Measurements from ENCODE around the gene RFT1. TPM values are rescaled to one million over a fixed set of nuclear protein-coding genes. Genes with fewer than 3 reads are reported as not detected.
"Not testable (repeated sequence)": the region's sequence is repeated elsewhere in the genome, so short reads cannot be mapped to it uniquely, and the experiment has no call there.

The RFT1 gene
- total RNA-seq, 1 donor from 2014 or later, result 9.8 TPM

GRCh38 chr3:53151870-53152660 lies 21.8 kb upstream of the RFT1 start:
- DNase-seq (no peak), ATAC-seq (ENCODE audit: poor library complexity) (no peak)
- intact Hi-C loops (cut with DNase I), result no loop called here

DNA sequence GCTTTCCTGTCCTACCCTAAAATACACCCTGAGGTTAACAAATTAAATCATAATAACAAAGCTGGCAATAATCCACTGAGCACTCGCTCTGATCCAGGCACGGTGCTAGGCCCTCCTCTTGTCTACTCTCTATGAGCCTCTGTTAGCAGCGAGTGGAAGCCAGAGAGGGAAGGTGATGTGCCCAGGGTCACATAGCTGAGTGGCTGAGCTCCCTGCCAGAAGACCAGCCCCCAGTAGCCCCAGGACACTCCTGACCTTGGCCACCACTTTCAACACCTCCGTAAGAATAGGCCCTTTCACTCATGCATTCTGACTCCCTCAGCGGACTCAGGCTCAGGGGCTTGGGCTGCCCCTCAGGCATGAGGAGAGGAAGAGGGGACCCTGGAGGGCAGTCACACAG lies 21.2 kb upstream of the RFT1 start:
- DNase-seq, result no peak
- ATAC-seq (ENCODE audit: poor library complexity), result no peak
- intact Hi-C loops (cut with DNase I), result no loop called here

DNA sequence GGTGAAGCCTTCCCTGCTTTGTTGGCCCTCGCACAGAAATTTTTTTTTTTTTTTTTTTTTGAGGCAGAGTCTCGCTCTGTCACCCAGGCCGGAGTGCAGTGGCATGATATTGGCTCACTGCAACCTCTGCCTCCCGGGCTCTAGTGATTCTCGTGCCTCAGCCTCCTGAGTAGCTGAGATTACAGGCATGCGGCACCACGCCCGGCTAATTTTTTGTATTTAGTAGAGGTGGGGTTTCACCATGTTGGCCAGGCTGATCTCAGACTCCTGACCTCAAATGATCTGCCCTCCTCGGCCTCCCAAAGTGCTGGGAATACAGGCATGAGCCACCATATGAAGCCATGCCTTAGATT lies 20.8 kb upstream of the RFT1 start:
- ATAC-seq (ENCODE audit: poor library complexity); intact Hi-C loops (cut with DNase I); DNase-seq: not testable (repeated sequence)

DNA sequence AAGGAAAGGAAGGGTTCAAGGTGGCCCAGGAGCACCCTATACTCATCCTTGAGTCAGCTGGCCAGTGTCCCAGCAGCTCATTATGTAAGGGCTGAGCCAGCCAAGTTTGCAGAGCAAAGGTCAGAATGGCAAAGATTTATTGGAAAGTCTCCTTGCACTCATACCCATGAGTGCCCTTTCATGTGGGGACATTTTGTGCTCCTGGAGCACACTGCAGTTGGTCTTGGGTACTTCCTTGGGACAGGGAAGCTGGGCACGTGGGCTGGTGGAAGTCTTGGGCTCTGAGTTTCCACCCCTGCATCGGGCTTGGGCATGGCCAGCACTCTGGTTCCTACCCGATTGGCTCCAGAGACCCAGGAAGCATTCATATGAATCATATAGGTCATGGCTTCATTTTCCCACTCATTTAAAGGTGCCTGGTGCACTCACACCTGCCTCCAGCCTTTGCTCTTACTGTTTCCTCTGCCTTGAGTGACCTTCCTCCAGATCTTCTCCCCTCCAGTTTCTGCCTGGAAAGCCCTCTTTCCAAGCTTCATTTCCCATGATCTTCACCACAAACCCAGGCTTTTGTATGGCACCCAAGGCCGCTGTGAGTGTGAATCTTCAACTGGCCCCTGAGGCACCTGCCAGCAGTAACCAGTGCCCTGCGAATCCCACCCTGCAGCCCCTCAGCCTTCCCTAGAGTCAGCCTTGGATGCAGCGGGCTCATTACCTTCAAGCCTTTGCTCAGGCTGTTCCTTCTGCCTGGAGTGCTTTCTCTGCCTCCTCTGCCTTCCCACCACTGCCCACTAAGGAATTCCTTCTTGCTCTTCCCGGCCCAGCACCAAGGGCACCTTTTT lies 20.2 kb upstream of the RFT1 start:
- ATAC-seq (ENCODE audit: poor library complexity), result peak; percentile 43
- intact Hi-C loops (cut with DNase I), result no loop called here
- no peak for DNase-seq

DNA sequence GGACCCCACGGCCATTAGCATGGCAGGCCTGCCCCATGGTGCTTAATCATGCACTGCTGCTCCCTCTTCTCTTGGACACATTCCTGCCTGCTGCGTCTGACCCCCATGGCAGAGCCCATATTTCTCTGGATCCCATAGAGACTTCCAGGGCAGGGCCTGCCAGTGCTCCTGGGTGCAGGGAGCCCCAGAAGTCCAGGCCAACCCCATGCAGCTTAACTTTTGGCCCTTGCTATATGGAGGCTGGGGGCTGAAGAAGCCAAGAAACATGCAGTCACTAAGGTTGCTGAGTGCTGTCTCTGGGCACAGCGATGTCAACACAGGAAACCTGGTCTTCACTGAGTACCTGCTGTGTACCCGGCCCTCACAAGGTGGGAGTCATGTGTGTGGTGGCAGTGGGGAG lies 19.5 kb upstream of the RFT1 start:
- no peak for ATAC-seq (ENCODE audit: poor library complexity)
- intact Hi-C loops (cut with DNase I), result no loop called here
- DNase-seq, result no peak

- intact Hi-C loops (cut with DNase I), result no loop called here
- ATAC-seq (ENCODE audit: poor library complexity) (no peak), DNase-seq (no peak)
Observed at GRCh38 chr3:53149006-53149690, 18.9 kb upstream of the RFT1 start.

- intact Hi-C loops (cut with DNase I), result no loop called here
- no peak for ATAC-seq (ENCODE audit: poor library complexity)
Observed at GRCh38 chr3:53147903-53148400, 17.7 kb upstream of the RFT1 start.

DNA sequence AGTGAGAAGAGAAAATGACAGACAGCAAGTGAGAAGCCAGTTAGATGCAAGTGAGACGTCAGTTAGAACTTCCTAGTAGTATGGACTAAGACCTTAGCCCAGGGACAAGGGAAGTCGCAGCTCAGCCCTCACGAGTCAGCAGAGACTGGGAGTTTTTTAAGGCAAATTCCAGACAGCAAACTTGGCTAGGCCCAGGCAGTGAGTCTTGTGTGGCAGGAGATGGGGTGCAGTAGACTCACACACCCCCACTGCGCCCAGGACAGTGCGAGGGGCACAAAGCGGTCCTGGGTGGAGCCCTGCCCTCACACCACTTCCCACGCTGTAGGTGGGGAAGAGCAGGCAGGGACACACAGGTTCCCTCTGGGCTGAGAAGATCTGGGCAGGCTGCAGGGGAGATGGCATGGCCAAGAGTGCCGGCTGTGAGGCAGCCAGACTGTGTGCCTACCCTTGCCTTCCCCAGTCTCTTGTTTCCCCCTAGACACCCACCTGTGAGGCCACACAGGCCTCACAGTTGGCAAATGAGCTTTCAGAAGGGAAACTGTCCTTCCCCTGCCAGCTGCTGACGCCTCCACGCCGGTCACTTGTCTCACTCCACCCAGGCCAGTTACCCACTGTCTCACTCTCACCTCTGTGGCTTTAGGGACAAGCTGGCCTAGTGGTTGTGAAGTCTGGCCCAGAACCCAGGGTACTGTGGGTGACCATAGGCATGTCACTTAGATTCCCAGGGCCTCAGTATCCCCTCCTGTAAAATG lies 17.1 kb upstream of the RFT1 start:
- DNase-seq, result no peak
- peak; percentile 35 for ATAC-seq (ENCODE audit: poor library complexity)
- intact Hi-C loops (cut with DNase I), result no loop called here

More at GRCh38 chr3:53147903-53148400, 17.7 kb upstream of the RFT1 start:
- no peak for DNase-seq

DNA sequence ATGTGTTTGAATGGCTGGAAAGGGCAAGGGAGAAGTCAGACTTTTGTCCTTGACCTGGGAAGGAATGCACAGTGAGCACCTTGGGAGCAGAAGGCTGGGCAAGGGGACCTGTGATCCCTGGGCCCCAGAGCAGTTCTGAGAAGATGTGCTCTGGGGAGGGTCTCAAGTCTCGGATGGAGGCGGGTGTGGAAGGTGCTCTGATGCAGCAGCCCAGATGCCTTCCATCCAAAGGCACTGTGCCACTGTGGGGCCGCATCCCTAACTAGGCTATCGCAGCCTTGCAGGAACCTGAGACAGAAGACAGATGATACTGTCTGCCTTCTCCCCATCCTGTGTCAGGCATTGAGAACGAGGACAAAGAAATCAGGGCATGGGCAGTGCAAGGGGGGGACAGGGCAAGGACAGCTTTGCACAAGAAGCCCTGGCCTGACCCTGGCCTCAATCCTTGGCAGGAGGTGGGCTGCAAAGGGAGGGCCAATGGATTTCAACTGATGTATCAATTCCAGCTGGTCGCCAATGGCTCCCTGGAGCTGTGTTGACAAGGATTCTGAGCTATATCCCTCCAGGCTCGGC lies 16.2 kb upstream of the RFT1 start:
- intact Hi-C loops (cut with DNase I), result no loop called here
- DNase-seq (no peak), ATAC-seq (ENCODE audit: poor library complexity) (no peak)

DNA sequence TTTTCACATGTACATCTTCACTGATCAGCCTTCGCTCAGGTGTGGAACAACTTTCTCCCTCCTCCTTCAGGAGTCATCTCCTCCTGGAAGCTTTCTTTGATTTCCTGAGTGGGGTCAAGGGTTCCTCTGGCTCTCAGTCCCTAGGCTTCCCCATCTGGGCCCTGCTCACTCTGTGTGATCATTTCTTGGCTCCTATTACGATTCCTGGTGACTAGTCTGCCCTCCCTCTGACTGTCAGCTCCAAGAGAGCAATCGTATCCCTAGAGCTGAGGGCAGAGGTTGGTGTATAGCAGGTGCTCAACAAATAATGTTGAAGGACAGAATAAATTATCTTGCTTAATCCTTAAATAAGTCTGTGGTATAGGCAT lies 15.5 kb upstream of the RFT1 start:
- DNase-seq (no peak), ATAC-seq (ENCODE audit: poor library complexity) (no peak)
- intact Hi-C loops (cut with DNase I), result no loop called here

GRCh38 chr3:53144862-53145712 lies 14.9 kb upstream of the RFT1 start:
- no peak for DNase-seq
- ATAC-seq (ENCODE audit: poor library complexity), result no peak
- intact Hi-C loops (cut with DNase I), result no loop called here

DNA sequence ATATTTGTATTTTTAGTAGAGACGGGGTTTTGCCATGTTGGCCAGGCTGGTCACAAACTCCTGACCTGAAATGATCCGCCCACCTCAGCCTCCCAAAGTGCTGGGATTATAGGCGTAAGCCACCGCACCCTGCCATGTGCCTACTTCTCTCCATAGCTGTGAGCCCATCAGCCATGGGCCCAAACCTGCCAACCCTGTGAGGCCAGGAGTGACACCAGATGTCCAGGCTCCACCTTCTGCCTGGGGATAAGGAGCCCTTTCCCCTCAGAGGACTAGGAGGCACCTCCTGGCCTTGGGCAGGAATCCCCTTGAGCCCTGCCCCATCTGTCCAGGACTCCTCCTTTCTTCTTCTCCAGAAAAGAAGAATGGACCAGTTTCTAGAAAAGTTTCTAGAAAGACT lies 14.2 kb upstream of the RFT1 start:
- no peak for ATAC-seq (ENCODE audit: poor library complexity)
- DNase-seq, result no peak

DNA sequence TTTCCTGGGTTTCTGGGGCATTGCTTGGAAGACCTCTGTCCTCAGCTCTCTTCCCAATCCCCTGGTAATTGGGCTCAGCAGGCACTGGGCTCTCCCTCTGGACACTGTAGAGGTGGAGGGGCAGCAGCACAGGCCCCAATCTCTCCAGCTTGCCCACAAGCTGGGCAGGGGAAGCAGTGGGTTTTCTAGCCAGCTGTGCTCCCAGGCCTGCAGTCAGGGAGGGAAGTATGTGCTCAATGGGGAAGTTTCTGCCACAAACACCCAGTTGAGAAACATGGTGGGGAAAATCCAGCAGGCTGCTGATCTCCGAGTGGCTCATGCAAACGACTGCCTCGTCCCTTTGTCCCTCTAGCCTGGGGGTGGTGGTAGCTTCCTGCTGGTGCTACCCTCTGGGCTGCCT lies 12.8 kb upstream of the RFT1 start:
- intact Hi-C loops (cut with DNase I), result no loop called here
- peak; percentile 42 for ATAC-seq (ENCODE audit: poor library complexity)
- peak; percentile 54 for DNase-seq

More for the DNA sequence above, 14.2 kb upstream of the RFT1 start:
- intact Hi-C loops (cut with DNase I), result no loop called here

DNA sequence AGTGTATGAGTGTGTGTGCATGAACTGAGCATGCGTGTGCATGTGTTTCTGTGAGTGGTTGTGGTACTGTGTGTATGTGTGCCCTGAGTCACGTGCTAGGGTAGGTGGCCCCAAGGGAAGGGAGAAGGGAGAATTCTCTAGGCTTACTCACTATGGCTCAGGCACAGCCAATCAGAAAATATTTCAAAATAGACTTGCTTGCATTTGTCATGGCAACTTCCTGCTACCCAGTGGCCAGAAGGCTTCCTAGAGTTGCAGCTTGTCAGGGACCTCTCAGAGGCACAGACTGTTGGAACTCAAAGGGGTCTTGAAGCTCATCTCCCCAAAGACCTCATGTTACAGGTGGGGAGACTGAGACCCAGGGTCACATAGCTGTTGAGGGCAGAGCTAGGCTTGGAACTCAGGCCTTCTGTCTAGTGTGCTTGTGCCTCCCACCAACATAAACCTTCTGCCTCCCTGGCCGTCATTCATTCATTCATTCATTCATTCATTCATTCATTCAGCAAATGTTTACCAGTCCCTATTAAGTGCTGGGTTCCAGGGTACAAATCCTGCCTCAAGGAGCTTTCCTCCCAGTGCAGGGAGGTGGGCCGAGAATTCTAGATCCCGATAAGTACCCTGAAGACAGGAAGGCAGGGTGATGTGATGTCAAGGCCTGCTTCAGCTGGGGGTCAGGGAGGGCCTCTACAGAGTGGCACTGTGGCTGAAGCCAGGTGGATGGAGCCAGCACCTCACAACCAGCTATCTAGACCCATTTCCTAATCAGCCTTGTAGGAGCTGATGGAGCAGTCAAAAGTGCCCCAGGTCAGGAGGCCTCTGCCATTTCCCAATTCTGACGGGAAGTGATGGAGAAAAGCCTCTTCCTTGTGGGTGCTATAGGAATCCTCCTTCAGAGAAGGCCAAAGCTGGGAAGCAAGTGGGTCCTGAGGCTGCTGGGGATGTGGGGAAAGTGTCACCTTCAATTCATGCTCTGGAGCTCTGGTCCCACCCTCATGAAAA lies 10.9 kb upstream of the RFT1 start:
- intact Hi-C loops (cut with DNase I), result no loop called here
- no peak for DNase-seq
- ATAC-seq (ENCODE audit: poor library complexity), result peak; percentile 57

DNA sequence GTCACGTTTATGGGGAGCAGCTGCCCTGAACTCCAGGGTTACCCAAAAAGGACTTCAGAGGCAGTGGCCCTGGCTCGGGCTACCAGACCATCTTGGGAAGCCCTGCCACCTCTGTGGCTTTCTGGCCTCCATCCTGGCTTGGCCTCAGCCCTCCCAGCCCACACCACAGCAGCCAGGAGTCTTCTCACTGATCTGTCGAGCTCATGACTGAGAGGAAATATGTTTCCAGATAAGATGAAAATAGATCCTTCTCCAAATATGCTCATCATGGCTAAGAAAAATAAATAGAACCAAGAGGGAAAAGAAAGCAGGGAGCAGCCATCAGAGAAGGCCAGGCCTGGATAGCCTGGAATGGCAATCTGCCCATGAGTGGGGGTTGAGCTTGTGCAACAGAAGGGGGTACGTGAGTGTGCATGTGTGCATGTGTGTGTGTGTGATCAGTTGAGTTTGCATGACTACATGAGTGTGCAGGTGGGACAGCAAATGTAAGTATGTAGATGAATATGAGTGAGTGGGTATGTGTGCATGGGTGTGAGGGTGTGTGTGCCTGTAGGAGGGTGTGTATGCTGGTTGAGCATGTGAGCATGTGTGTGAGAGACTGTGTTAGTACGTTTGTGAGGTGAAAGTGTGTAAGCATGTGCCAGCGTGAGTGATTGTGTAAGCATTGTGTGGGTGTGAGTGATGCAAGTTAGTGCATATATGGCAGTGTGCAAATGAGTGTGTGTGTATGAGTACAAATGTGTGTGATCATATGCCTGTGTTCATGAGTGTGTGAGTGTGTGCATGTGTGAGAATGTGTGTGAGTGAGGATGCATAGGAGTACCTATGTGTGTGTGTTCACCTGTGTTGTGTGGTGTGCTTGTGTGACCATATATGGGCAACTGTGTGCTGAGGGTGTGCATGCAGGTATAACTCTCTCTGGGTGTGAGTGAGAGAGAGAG lies 9.9 kb upstream of the RFT1 start:
- DNase-seq, result no peak
- ATAC-seq (ENCODE audit: poor library complexity), result no peak
- intact Hi-C loops (cut with DNase I), result no loop called here
